Astrocyte of the spinal cord (primary cell): ENCODE measurements around the gene ARL13A.
"Not testable (repeated sequence)": the region's sequence is repeated elsewhere in the genome, so short reads cannot be mapped to it uniquely, and the experiment has no call there.

Experiments used
- DNase-seq: peaks from one replicate; pipeline ENCODE4 v3.0.0; 2011; ENCODE audit warnings: low read depth, low spot score
- H3K4me3 ChIP-seq: 2 replicates; pipeline ENCODE4 v1.5.1; 2011; ENCODE audit warnings: low read depth, mild to moderate bottlenecking, low read length, moderate library complexity
- CTCF ChIP-seq: IDR thresholded peaks from 2 replicates; pipeline ENCODE4 v1.5.1; 2012; ENCODE audit warnings: low read depth, mild to moderate bottlenecking, low read length, inconsistent platforms
- in situ Hi-C: cut with HindIII; loops from 2 replicates; pipeline ENCODE4 v1.10.0; 2017; ENCODE audit warnings: low sequenced_read_pairs

ARL13A gene

GRCh38 chrX:100969936-100970335, 428 bp downstream of the ARL13A start:
- no peak overlapping the region for H3K4me3 ChIP-seq
- TF ChIP-seq CTCF: no peak
- in situ Hi-C loops: no loop called here
- DNase-seq: no peak

- peak; percentile 65 for DNase-seq
- no peak overlapping the region for H3K4me3 ChIP-seq
- in situ Hi-C loops: no loop called here
- TF ChIP-seq CTCF: no peak
These were observed 3.9 kb downstream of the ARL13A start for GRCh38 chrX:100973411-100973810.

- DNase-seq: no peak
- in situ Hi-C loops: no loop called here
- no peak overlapping the region for H3K4me3 ChIP-seq
- TF ChIP-seq CTCF: no peak
These were observed 5.7 kb downstream of the ARL13A start for GRCh38 chrX:100975212-100975611.

GRCh38 chrX:100976211-100976610, 6.7 kb downstream of the ARL13A start:
- H3K4me3 ChIP-seq: no peak overlapping the region
- TF ChIP-seq CTCF: no peak
- in situ Hi-C loops: no loop called here
- DNase-seq: no peak

GRCh38 chrX:100979881-100980607, 10.5 kb downstream of the ARL13A start:
- DNase-seq: peak; percentile 15
- no peak overlapping the region for H3K4me3 ChIP-seq
- no peak for TF ChIP-seq CTCF
- in situ Hi-C loops: no loop called here

- no peak for TF ChIP-seq CTCF
- no peak overlapping the region for H3K4me3 ChIP-seq
- in situ Hi-C loops: no loop called here
- DNase-seq: peak; percentile 81
These were observed 11.3 kb downstream of the ARL13A start for GRCh38 chrX:100980608-100981497.

- in situ Hi-C loops, H3K4me3 ChIP-seq, DNase-seq: not testable (repeated sequence)
These were observed 12.0 kb downstream of the ARL13A start for GRCh38 chrX:100981498-100981845.
